Suprapubic skin (tissue), 4 donors: Measurements from ENCODE around the gene ORMDL3. TPM values are rescaled to one million over a fixed set of nuclear protein-coding genes. Genes with fewer than 3 reads are reported as not detected.

ENCODE experiments used
- DNase-seq, 2 donors: peaks; one replicate each; pipeline ENCODE4 v3.0.0-alpha.2; 2019; ENCODE audit warnings: low spot score in 2 of 2
- H3K27ac ChIP-seq: fragments of 200-600 bp; sonication (generic); one replicate; pipeline ENCODE4 v1.5.1; 2019
- H3K27me3 ChIP-seq: fragments of 200-600 bp; sonication (generic); one replicate; pipeline ENCODE4 v1.5.1; 2019
- H3K36me3 ChIP-seq: fragments of 200-600 bp; sonication (generic); one replicate; pipeline ENCODE4 v1.5.1; 2019
- H3K4me1 ChIP-seq: fragments of 200-600 bp; sonication (generic); one replicate; pipeline ENCODE4 v1.5.1; 2019
- H3K4me3 ChIP-seq: fragments of 200-600 bp; sonication (generic); one replicate; pipeline ENCODE4 v1.5.1; 2019; ENCODE audit warnings: mild to moderate bottlenecking
- H3K9me3 ChIP-seq: fragments of 200-600 bp; sonication (generic); one replicate; pipeline ENCODE4 v1.5.1; 2019
- EP300 ChIP-seq: sonication (generic); formaldehyde crosslinking; IDR thresholded peaks from one replicate; pipeline ENCODE4 v1.6.1; 2017; ENCODE audit warnings: antibody characterized with exemption
- POLR2A ChIP-seq, 2 donors: fragments of 450-650 bp; IDR thresholded peaks; one replicate each; pipeline ENCODE4 v1.6.1; 2017; ENCODE audit warnings: antibody characterized with exemption in 2 of 2, mild to moderate bottlenecking in 2 of 2, moderate library complexity in 2 of 2
- POLR2AphosphoS5 ChIP-seq, 3 donors: sonication (generic); formaldehyde crosslinking; IDR thresholded peaks; one replicate each; pipeline ENCODE4 v1.6.1; 2017; ENCODE audit warnings: antibody characterized with exemption in 3 of 3
- WGBS: methylation state at CpG from one replicate; pipeline ENCODE4 v1.1.5; 2018; 5-methylcytosine and 5-hydroxymethylcytosine counted together
- total RNA-seq, 4 donors: library from RNA; depleted of rRNA; stranded (reverse); fragments of >200 nt; gene quantifications; one replicate each; pipeline ENCODE4 v1.1.0, GENCODE V29; 2016
- TF ChIP-seq, protein P1 (sequence below), 2 donors: fragments of 200-600 bp in 1 of 2; fragments of 450-650 bp in 1 of 2; sonication (generic) in 1 of 2; IDR thresholded peaks; one replicate each; pipeline ENCODE4 v1.5.1; 2016 to 2019; ENCODE audit warnings: antibody characterized with exemption in 2 of 2, mild to moderate bottlenecking in 1 of 2, moderate library complexity in 1 of 2

ORMDL3 gene
- total RNA-seq, 4 donors from 2014 or later = 57.7 to 91.3 (median 77.9) TPM

DNA sequence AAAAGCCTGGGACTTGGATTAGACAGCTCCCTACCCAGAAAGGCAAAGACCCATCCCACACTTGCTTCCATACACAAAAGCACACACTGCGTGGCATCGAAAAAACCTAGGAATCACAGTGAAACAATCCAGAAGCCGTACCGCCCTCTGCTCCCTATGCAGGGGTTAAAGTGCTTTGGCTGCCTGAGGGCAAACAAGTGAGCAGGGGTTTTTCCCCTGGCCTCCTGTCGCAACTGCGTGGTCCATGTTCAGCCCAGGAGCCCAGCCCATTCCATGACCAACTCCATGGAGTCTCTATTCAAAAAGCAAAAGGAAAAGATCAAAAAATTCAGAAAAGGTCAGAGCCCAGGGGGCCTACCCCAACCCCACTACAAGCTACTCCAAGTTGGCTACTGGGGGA lies 5.4 kb downstream of the ORMDL3 start:
- peaks cover 30% of the 10 kb centered on the region for H3K4me1 ChIP-seq
- H3K27me3 ChIP-seq = no peaks in the 10 kb centered on the region
- no peak for DNase-seq
- peaks cover 44% of the 10 kb centered on the region for H3K36me3 ChIP-seq
- WGBS = 94% methylated on average over 6 of the region's 6 CpGs
- H3K27ac ChIP-seq = no peak overlapping the region
- H3K4me3 ChIP-seq = no peak overlapping the region
- TF ChIP-seq, protein P1, sequence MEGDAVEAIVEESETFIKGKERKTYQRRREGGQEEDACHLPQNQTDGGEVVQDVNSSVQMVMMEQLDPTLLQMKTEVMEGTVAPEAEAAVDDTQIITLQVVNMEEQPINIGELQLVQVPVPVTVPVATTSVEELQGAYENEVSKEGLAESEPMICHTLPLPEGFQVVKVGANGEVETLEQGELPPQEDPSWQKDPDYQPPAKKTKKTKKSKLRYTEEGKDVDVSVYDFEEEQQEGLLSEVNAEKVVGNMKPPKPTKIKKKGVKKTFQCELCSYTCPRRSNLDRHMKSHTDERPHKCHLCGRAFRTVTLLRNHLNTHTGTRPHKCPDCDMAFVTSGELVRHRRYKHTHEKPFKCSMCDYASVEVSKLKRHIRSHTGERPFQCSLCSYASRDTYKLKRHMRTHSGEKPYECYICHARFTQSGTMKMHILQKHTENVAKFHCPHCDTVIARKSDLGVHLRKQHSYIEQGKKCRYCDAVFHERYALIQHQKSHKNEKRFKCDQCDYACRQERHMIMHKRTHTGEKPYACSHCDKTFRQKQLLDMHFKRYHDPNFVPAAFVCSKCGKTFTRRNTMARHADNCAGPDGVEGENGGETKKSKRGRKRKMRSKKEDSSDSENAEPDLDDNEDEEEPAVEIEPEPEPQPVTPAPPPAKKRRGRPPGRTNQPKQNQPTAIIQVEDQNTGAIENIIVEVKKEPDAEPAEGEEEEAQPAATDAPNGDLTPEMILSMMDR (IDR thresholded peaks at IDR 0.05) = no peak
- TF ChIP-seq POLR2AphosphoS5 (IDR thresholded peaks at IDR 0.05) = no peak
- no peak for TF ChIP-seq POLR2A (IDR thresholded peaks at IDR 0.05)
- no peak for TF ChIP-seq EP300
- no peaks in the 10 kb centered on the region for H3K9me3 ChIP-seq

DNA sequence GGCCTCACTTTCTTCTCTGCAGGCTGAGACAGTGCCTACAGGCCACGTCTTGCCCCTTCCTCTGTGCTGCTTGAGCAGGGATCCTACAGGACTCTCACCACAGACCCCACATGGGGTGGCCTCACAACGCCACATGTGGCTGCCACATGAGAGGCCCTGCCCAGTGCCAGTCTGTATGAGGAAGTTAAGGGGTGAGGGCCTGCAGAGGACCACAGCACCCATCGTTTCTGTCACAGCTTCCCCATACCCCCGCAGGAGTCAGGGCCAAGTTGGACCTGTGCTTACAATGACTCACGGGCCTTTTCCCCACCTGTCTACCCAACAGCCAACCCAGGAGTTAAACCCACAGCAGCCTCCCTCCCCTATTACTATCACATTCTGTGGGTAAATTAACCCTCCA lies 6.1 kb downstream of the ORMDL3 start:
- H3K27ac ChIP-seq = no peak overlapping the region
- H3K4me3 ChIP-seq = no peak overlapping the region
- TF ChIP-seq, protein P1 (IDR thresholded peaks at IDR 0.05) = no peak
- TF ChIP-seq POLR2AphosphoS5 (IDR thresholded peaks at IDR 0.05) (no peak), EP300 (no peak), POLR2A (IDR thresholded peaks at IDR 0.05) (no peak)
- no peaks in the 10 kb centered on the region for H3K9me3 ChIP-seq
- DNase-seq = no peak
- H3K4me1 ChIP-seq = peaks cover 23% of the 10 kb centered on the region
- 62% methylated on average over 3 of the region's 5 CpGs for WGBS
- peaks cover 44% of the 10 kb centered on the region for H3K36me3 ChIP-seq
- no peaks in the 10 kb centered on the region for H3K27me3 ChIP-seq

DNA sequence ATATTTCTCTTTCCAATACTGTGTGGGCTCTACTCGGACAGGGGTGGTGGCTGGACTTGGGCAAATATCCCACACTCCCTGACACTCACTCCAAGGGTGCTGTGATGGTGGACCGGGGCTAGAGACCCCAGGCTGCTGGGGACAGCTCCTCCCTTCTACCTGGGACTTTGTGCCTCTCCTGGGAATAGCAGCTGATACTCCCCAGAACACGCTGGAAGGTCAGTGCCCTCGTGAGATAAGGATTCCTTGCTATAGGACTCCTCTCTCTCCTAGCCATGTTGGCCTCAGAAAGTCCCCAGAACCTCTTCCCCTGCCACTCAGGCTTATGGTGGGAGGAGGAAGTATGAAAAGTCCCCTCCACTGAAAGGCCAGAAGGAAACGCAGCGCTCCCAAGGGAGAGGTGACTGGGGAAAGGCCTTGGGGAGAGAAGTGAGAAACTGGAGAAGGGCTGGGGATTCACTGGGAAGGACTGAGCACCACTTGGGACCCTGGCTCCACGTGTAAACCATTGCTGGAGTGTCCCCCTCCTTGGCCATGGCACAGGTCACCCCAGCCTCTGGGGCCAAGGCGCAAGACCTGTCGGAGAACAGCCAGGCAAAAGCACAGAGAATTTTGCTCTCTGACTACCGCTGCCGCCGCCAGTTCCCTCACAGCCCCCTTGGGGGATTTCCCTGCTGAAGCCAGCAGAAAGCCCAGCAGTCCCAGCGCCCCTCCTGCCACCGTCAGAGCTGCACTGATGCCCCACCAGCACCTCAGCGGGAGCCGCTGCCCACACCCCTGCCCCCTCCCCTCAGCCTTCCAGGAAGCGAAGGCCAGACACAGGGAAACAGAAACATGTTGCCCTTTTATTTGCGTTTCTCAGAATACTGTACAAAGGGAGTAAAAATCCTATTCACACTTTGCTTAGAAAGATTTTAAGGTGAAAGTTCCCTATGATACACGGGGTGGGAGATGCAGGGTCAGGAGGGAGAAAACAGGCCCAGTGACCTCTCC lies 6.9 kb downstream of the ORMDL3 start:
- no peak overlapping the region for H3K27ac ChIP-seq
- H3K4me1 ChIP-seq = peaks cover 15% of the 10 kb centered on the region
- no peaks in the 10 kb centered on the region for H3K27me3 ChIP-seq
- no peak for TF ChIP-seq POLR2A (IDR thresholded peaks at IDR 0.05)
- H3K36me3 ChIP-seq = peaks cover 44% of the 10 kb centered on the region
- no peaks in the 10 kb centered on the region for H3K9me3 ChIP-seq
- DNase-seq = no peak
- 71% methylated on average over 16 of the region's 19 CpGs for WGBS
- no peak overlapping the region for H3K4me3 ChIP-seq

DNA sequence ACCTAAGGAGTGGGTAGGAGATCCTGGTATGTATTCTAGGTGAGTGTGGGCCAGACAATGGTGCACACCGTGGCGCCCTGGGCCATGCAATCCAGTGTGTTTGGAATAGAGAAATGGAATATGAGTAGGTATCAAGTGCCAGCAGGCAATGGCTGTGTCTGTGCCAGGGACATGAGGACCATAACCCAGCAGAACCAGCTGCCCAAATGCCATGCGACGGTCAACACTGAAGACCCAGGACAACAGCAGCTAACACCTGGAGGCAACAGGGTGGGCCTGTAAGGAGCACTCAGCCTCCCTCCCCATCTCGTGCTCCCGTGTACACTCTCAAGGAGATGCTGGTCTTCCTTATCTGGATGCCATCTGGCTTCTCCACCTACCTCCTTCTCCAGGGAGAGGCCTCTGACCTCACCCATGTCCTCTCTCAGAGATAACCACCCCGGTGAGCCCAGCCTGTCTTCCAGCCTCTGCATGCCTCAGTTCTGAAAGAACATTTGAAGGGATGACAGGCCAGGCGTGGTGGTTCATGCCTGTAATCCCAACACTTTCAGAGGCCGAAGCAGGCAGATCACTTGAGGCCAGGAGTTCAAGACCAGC lies 8.2 kb downstream of the ORMDL3 start:
- H3K27me3 ChIP-seq = no peaks in the 10 kb centered on the region
- H3K36me3 ChIP-seq = peaks cover 44% of the 10 kb centered on the region
- H3K4me1 ChIP-seq = peaks cover 3% of the 10 kb centered on the region
- 96% methylated on average over 9 of the region's 9 CpGs for WGBS
- no peak overlapping the region for H3K27ac ChIP-seq
- H3K9me3 ChIP-seq = no peaks in the 10 kb centered on the region
- H3K4me3 ChIP-seq = no peak overlapping the region
- no peak for DNase-seq
- TF ChIP-seq POLR2AphosphoS5 (IDR thresholded peaks at IDR 0.05) (no peak), POLR2A (IDR thresholded peaks at IDR 0.05) (no peak), EP300 (no peak)
- TF ChIP-seq, protein P1 (IDR thresholded peaks at IDR 0.05) = no peak

DNA sequence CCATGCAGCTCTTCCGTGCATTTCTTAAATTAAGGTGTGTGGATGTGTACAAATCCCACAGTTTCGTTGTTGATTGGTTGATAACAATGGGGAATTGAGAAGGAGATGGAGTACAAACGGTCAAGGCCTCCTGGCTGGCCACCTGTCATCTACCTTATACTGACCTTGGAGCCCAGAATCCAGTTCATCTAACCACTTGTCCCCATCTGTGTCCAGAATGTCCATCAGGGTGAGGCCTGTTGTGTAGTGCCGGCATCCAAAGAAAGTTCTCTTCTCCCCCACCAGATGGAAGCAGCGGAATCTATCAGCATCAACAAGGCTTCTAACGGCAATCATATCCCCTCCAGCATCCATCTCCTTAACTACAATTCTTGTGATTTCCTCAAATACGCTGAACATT lies 10.5 kb downstream of the ORMDL3 start:
- no peaks in the 10 kb centered on the region for H3K9me3 ChIP-seq
- H3K4me1 ChIP-seq = no peaks in the 10 kb centered on the region
- TF ChIP-seq EP300 (no peak), POLR2AphosphoS5 (IDR thresholded peaks at IDR 0.05) (no peak), POLR2A (IDR thresholded peaks at IDR 0.05) (no peak)
- TF ChIP-seq, protein P1 (IDR thresholded peaks at IDR 0.05) = no peak
- no peak for DNase-seq
- H3K27me3 ChIP-seq = no peaks in the 10 kb centered on the region
- H3K4me3 ChIP-seq = no peak overlapping the region
- peaks cover 22% of the 10 kb centered on the region for H3K36me3 ChIP-seq
- H3K27ac ChIP-seq = no peak overlapping the region
- WGBS = 83% methylated on average over 7 of the region's 7 CpGs
